Esophagus squamous epithelium (tissue), 5 donors: ENCODE data around the gene THBS2. TPM values are rescaled to one million over a fixed set of nuclear protein-coding genes. Genes with fewer than 3 reads are reported as not detected.

Experiments
- DNase-seq: peaks from one replicate; lab custom pipeline; 2025; lab: John Stamatoyannopoulos, UW
- H3K27ac ChIP-seq, 4 donors: fragments of 200-600 bp; sonication (generic); one replicate each; pipeline ENCODE4 v1.5.1; 2016 to 2019; ENCODE audit warnings: mild to moderate bottlenecking in 1 of 4
- H3K27me3 ChIP-seq, 4 donors: fragments of 200-600 bp; sonication (generic); 1 replicate in 3 of 4; 2 replicates in 1 of 4; pipeline versions ENCODE4 v1.5.1 to v1.6.0; 2017 to 2021; ENCODE audit warnings: antibody characterized with exemption in 1 of 4
- H3K36me3 ChIP-seq, 3 donors: fragments of 200-600 bp; sonication (generic); one replicate each; pipeline ENCODE4 v1.5.1; 2016 to 2019
- H3K4me1 ChIP-seq, 3 donors: fragments of 200-600 bp; sonication (generic); one replicate each; pipeline ENCODE4 v1.5.1; 2017 to 2019
- H3K4me3 ChIP-seq, 4 donors: fragments of 200-600 bp; sonication (generic); 1 replicate in 3 of 4; 2 replicates in 1 of 4; pipeline ENCODE4 v1.5.1; 2016 to 2019; ENCODE audit warnings: mild to moderate bottlenecking in 2 of 4, moderate library complexity in 1 of 4
- H3K9me3 ChIP-seq, 3 donors: fragments of 200-600 bp; sonication (generic); one replicate each; pipeline ENCODE4 v1.5.1; 2016 to 2019
- CTCF ChIP-seq, 6 experiments: fragments of 450-650 bp in 4 of 6; fragments of 200-600 bp in 2 of 6; sonication (generic) in 2 of 6; IDR thresholded peaks; one replicate each; pipeline ENCODE4 v1.5.1; 2016 to 2019; ENCODE audit warnings: antibody characterized with exemption in 6 of 6, mild to moderate bottlenecking in 4 of 6, moderate library complexity in 4 of 6
- POLR2A ChIP-seq, 4 donors: fragments of 450-650 bp; IDR thresholded peaks; one replicate each; pipeline ENCODE4 v1.6.1; 2017; ENCODE audit warnings: antibody characterized with exemption in 4 of 4, mild to moderate bottlenecking in 4 of 4, moderate library complexity in 3 of 4
- WGBS, 2 donors: methylation state at CpG; one replicate each; pipeline ENCODE4 v1.1.5; 2018; 5-methylcytosine and 5-hydroxymethylcytosine counted together
- intact Hi-C: fragments of 100-400 bp; cut with DNase I; formaldehyde crosslinking; loops from one replicate; pipeline ENCODE4 v1.15.0; 2022
- total RNA-seq, 4 donors: library from RNA; depleted of rRNA; stranded (reverse); fragments of >200 nt; gene quantifications; one replicate each; pipeline ENCODE4 v1.1.0, GENCODE V29; 2016
- donor health status: DM: yes; HTN: yes; CAD: no.

Gene THBS2
- total RNA-seq, 4 donors from 2014 or later = 4.3 to 35.7 (median 25.5) TPM

DNA sequence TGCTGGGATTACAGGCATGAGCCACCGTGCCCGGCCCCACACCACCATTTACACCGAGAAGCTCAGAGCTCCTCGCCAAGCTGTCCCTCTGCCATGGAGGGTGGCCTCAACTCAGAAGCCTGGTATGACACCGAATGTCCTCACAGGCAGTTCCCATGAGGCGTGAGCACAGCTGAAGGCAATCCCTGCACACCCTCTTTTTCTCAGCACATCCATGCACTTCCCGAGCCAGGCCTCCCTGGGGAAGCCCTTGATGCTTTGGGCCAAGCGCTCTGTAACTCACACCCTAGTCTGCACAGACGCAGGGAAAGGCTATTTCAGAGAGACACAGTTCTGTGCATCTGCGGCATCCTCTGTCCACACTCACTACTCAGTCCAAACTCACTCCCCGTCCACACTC lies 18.4 kb downstream of the THBS2 start:
- H3K27me3 ChIP-seq = no peaks in the 10 kb centered on the region
- DNase-seq = no peak
- 90% methylated on average over 5 to 8 of the region's 11 CpGs for WGBS, 2 donors

DNA sequence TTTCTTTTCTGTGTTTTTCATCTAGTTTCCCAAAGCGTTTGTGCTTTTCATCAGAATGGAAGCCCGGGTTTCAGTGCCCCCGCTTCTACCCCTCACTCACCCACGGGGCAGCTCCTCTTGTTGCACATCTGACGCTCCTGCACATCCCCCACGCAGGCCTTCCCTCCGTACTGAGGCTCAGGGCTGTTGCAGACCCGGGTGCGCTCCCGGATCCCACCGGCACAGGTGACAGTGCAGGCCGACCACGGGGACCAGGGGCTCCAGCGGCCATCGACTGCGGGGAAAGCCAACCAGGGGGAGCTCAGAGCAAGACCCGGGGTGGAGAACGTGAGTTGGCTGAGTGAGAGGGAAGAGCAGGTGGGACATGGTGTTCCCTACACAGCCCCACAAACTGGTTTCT lies 19.0 kb downstream of the THBS2 start:
- intact Hi-C loops = no loop called here
- no peaks in the 10 kb centered on the region for H3K27me3 ChIP-seq
- DNase-seq = no peak
- no peak overlapping the region for H3K27ac ChIP-seq
- peaks cover 0 to 45% (median 0%) of the 10 kb centered on the region in 3 donors for H3K36me3 ChIP-seq
- TF ChIP-seq CTCF (IDR thresholded peaks at IDR 0.05) (no peak), POLR2A (IDR thresholded peaks at IDR 0.05) (no peak)
- WGBS, 2 donors = 83 to 89% methylated on average over 5 to 12 of the region's 18 CpGs
- no peaks in the 10 kb centered on the region for H3K9me3 ChIP-seq
- peaks cover 0 to 11% (median 0%) of the 10 kb centered on the region in 3 donors for H3K4me1 ChIP-seq
- no peak overlapping the region for H3K4me3 ChIP-seq

More for the DNA sequence above, 18.4 kb downstream of the THBS2 start:
- intact Hi-C loops = no loop called here
- no peaks in the 10 kb centered on the region for H3K9me3 ChIP-seq
- H3K36me3 ChIP-seq = peaks cover 0 to 45% (median 0%) of the 10 kb centered on the region in 3 donors
- H3K4me3 ChIP-seq = no peak overlapping the region
- H3K4me1 ChIP-seq = peaks cover 0 to 11% (median 0%) of the 10 kb centered on the region in 3 donors
- TF ChIP-seq CTCF (IDR thresholded peaks at IDR 0.05) (no peak), POLR2A (IDR thresholded peaks at IDR 0.05) (no peak)
- H3K27ac ChIP-seq = no peak overlapping the region

DNA sequence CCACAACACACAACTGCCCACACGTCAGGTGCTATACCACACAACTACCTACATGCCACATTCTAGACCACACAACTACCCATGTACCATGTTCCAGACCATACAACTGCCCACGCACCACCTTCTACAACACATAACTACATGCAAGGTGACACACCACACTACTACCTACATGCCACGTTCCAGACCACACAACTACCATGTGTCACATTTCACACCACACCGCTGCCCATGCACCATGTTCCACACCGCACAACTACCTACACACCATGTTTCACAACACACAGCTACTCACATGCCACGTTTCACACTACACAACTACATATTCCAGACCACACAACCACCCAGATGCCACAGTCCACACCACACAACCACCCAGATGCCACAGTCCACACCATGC lies 19.8 kb downstream of the THBS2 start:
- H3K36me3 ChIP-seq = peaks cover 0 to 45% (median 0%) of the 10 kb centered on the region in 3 donors
- no peak overlapping the region for H3K4me3 ChIP-seq
- no peak for TF ChIP-seq POLR2A (IDR thresholded peaks at IDR 0.05)
- no peak for TF ChIP-seq CTCF (IDR thresholded peaks at IDR 0.05)
- peaks cover 0 to 13% (median 0%) of the 10 kb centered on the region in 3 donors for H3K4me1 ChIP-seq
- H3K9me3 ChIP-seq = no peaks in the 10 kb centered on the region
- no peaks in the 10 kb centered on the region for H3K27me3 ChIP-seq
- 89 to 92% methylated on average over 6 of the region's 6 CpGs for WGBS, 2 donors
- no peak overlapping the region for H3K27ac ChIP-seq
- DNase-seq = no peak
- intact Hi-C loops = no loop called here

DNA sequence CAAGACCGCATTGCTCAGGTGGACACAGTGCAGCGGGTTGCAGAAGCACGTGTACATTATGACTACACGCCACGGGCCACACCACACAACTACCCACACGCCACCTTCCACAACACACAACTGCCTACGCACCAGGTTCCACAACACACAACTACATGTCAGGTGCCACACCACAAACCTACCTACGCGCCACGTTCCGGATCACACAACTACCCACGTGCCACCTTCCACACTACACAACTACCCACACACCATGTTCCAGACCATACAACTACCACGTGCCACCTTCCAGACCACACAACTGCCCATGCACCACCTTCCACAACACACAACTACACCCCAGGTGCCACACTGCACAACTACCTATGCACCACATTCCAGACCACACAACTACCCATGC lies 20.5 kb downstream of the THBS2 start:
- intact Hi-C loops = no loop called here
- Histone ChIP-seq H3K27ac (no peak overlapping the region), H3K36me3 (peaks cover 0 to 45% (median 0%) of the 10 kb centered on the region in 3 donors), H3K27me3 (no peaks in the 10 kb centered on the region), H3K4me3 (no peak overlapping the region), H3K4me1 (peaks cover 0 to 13% (median 0%) of the 10 kb centered on the region in 3 donors), H3K9me3 (no peaks in the 10 kb centered on the region)
- 90 to 98% methylated on average over 10 to 13 of the region's 13 CpGs for WGBS, 2 donors
- DNase-seq = no peak
- TF ChIP-seq POLR2A (IDR thresholded peaks at IDR 0.05) (no peak), CTCF (IDR thresholded peaks at IDR 0.05) (no peak)

- no peak for DNase-seq
- H3K36me3 ChIP-seq = peaks cover 0 to 45% (median 0%) of the 10 kb centered on the region in 3 donors
These were observed 21.1 kb downstream of the THBS2 start for GRCh38 chr6:169232507-169232931.

More at GRCh38 chr6:169232507-169232931, 21.1 kb downstream of the THBS2 start:
- TF ChIP-seq CTCF (IDR thresholded peaks at IDR 0.05) (no peak), POLR2A (IDR thresholded peaks at IDR 0.05) (no peak)
- no peaks in the 10 kb centered on the region for H3K27me3 ChIP-seq
- H3K4me3 ChIP-seq = no peak overlapping the region
- no peaks in the 10 kb centered on the region for H3K9me3 ChIP-seq
- 90 to 95% methylated on average over 4 to 7 of the region's 22 CpGs for WGBS, 2 donors
- H3K27ac ChIP-seq = no peak overlapping the region
- intact Hi-C loops = no loop called here
- H3K4me1 ChIP-seq = peaks cover 0 to 13% (median 0%) of the 10 kb centered on the region in 3 donors
